ENCODE data around the gene FHAD1. TPM values are rescaled to one million over a fixed set of nuclear protein-coding genes. Genes with fewer than 3 reads are reported as not detected.
"Not testable (repeated sequence)": the region's sequence is repeated elsewhere in the genome, so short reads cannot be mapped to it uniquely, and the experiment has no call there.

FHAD1 gene
- total and polyA plus RNA-seq, 10 of the 15 experiments (the other 5 are each of a cell fraction or from before 2014, with no cell fraction given) = 0.09 to 1.0 (median 0.32) TPM; not detected in 2

DNA sequence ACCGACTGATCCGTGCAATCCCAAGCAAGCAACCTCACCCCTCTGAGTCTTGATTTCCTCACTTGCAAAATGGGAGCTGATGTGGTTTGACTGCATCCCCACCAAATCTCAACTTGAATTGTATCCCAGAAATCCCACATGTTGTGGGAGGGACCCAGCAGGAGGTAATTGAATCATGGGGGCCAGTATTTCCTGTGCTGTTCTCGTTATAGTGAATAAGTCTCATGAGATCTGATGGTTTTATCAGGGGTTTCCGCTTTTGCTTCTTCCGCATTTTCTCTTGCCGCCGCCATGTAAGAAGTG lies 58.4 kb downstream of the FHAD1 start:
- Histone ChIP-seq H2AFZ (ENCODE audit: control insufficient read depth, low read depth, low read length) (no peak overlapping the region), H3K27ac (ENCODE audit: control insufficient read depth, insufficient read depth) (no peak overlapping the region), H3K9ac (ENCODE audit: control insufficient read depth, insufficient read depth, low read length) (no peak overlapping the region), H3K4me3 (no peak overlapping the region), H3K27me3 (replicated peaks in 1 of 2; ENCODE audit: control insufficient read depth in 2 of 2, insufficient read depth in 2 of 2, low read length in 1 of 2) (no peaks in the 10 kb centered on the region; a peak in 1 of 4 replicates), H4K20me1 (ENCODE audit: control insufficient read depth, insufficient read depth) (no peaks in the 10 kb centered on the region; the same call in 1 of the 2 replicates), H3K79me2 (ENCODE audit: control insufficient read depth, insufficient read depth, low read length) (no peaks in the 10 kb centered on the region), H3K4me1 (ENCODE audit: control insufficient read depth, insufficient read depth, low read length) (no peaks in the 10 kb centered on the region), H3K4me2 (ENCODE audit: control insufficient read depth, insufficient read depth) (no peak overlapping the region), H3K9me3 (replicated peaks; ENCODE audit: control insufficient read depth, insufficient read depth, low read length) (no peaks in the 10 kb centered on the region), H3K36me3 (ENCODE audit: control insufficient read depth in 2 of 2, insufficient read depth in 2 of 2, low read length in 1 of 2) (no peaks in the 10 kb centered on the region)
- no peak for DNase-seq (ENCODE audit: low read depth, low spot score)
- FAIRE-seq = no peak
- no peak for ATAC-seq
- intact Hi-C loops (cut with micrococcal nuclease; ENCODE audit: unreplicated experiment) (no loop called here), in situ Hi-C loops (cut with MboI) (loop anchor here (10.0 kb wide), 1 partner anchor 181 kb away; no protein-coding TSS in a partner anchor)
- RAD21 ChIA-PET (ENCODE audit: unreplicated experiment) = interaction anchor here (1.3 to 2.9 kb wide), 3 partner anchors 14 to 177 kb away, joined by 3 to 33 read pairs (median 5); no protein-coding TSS in a partner anchor
- CTCF ChIA-PET = interaction anchor here (0.6 to 7.4 kb wide), 14 partner anchors 14 to 259 kb away, joined by 3 to 105 read pairs (median 5); no protein-coding TSS in a partner anchor
- POLR2A ChIA-PET = no interaction called here
- SMC1A ChIA-PET (ENCODE audit: uncharacterized antibody, unreplicated experiment) = interaction anchor here (0.6 to 4.0 kb wide), 8 partner anchors 34 to 207 kb away, joined by 3 to 37 read pairs (median 6); no protein-coding TSS in a partner anchor
- no TSS peak for BruUV-seq (replicated peaks)
- TF ChIP-seq, protein P1, sequence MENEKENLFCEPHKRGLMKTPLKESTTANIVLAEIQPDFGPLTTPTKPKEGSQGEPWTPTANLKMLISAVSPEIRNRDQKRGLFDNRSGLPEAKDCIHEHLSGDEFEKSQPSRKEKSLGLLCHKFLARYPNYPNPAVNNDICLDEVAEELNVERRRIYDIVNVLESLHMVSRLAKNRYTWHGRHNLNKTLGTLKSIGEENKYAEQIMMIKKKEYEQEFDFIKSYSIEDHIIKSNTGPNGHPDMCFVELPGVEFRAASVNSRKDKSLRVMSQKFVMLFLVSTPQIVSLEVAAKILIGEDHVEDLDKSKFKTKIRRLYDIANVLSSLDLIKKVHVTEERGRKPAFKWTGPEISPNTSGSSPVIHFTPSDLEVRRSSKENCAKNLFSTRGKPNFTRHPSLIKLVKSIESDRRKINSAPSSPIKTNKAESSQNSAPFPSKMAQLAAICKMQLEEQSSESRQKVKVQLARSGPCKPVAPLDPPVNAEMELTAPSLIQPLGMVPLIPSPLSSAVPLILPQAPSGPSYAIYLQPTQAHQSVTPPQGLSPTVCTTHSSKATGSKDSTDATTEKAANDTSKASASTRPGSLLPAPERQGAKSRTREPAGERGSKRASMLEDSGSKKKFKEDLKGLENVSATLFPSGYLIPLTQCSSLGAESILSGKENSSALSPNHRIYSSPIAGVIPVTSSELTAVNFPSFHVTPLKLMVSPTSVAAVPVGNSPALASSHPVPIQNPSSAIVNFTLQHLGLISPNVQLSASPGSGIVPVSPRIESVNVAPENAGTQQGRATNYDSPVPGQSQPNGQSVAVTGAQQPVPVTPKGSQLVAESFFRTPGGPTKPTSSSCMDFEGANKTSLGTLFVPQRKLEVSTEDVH (IDR thresholded peaks at IDR 0.05; ENCODE audit: low read depth, partially characterized antibody) = no peak
- no peak for TF ChIP-seq ELK1 (IDR thresholded peaks at IDR 0.05; ENCODE audit: low read depth, low read length)
- no peak for TF ChIP-seq RBBP5 (conservative IDR thresholded peaks at IDR 0.05)
- no peak for TF ChIP-seq NKRF (conservative IDR thresholded peaks at IDR 0.05)
- TF ChIP-seq MLLT1 (IDR thresholded peaks at IDR 0.05) = no peak
- 41% methylated on average over 7 of the region's 7 CpGs for WGBS (ENCODE audit: insufficient coverage, insufficient replicate concordance, low lambda C conversion rate, missing lambda C conversion rate)

DNA sequence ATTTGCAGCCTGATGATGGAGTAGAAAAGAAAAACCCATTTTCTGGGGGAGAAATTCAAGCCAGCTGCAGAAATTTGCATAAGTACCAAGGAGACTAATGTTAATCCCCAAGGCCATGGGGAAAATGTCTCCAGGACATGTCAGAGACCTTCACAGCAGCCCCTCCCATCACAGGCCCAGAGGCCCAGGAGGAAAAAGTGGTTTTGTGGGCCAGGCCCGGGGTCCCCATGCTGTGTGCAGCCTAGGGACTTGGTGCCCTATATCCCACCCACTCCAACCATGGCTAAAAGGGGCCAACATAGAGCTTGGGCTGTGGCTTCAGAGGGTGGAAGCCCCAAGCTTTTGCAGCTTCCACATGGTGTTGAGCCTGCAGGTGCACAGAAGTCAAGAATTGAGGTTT lies 59.3 kb downstream of the FHAD1 start:
- not testable (repeated sequence) for BruUV-seq (replicated peaks)

More for the DNA sequence above, 59.3 kb downstream of the FHAD1 start:
- ChIA-PET RAD21 (ENCODE audit: unreplicated experiment) (interaction anchor here (1.0 to 1.2 kb wide), 2 partner anchors 14 to 178 kb away, joined by 3 read pairs; no protein-coding TSS in a partner anchor), CTCF (interaction anchor here (1.2 to 1.3 kb wide), 2 partner anchors 26 to 178 kb away, joined by 3 to 7 read pairs; no protein-coding TSS in a partner anchor), SMC1A (ENCODE audit: uncharacterized antibody, unreplicated experiment) (interaction anchor here (1.1 to 4.0 kb wide), 2 partner anchors 14 to 178 kb away, joined by 3 to 37 read pairs; no protein-coding TSS in a partner anchor)
- ATAC-seq; H3K27ac ChIP-seq (ENCODE audit: control insufficient read depth, insufficient read depth); H2AFZ ChIP-seq (ENCODE audit: control insufficient read depth, low read depth, low read length); DNase-seq (ENCODE audit: low read depth, low spot score); H3K4me3 ChIP-seq; H4K20me1 ChIP-seq (ENCODE audit: control insufficient read depth, insufficient read depth); H3K9me3 ChIP-seq (replicated peaks; ENCODE audit: control insufficient read depth, insufficient read depth, low read length); H3K4me1 ChIP-seq (ENCODE audit: control insufficient read depth, insufficient read depth, low read length); intact Hi-C loops (cut with micrococcal nuclease; ENCODE audit: unreplicated experiment); H3K9ac ChIP-seq (ENCODE audit: control insufficient read depth, insufficient read depth, low read length); H3K36me3 ChIP-seq (ENCODE audit: control insufficient read depth in 2 of 2, insufficient read depth in 2 of 2, low read length in 1 of 2); H3K79me2 ChIP-seq (ENCODE audit: control insufficient read depth, insufficient read depth, low read length); H3K4me2 ChIP-seq (ENCODE audit: control insufficient read depth, insufficient read depth); POLR2A ChIA-PET; FAIRE-seq; H3K27me3 ChIP-seq (replicated peaks in 1 of 2; ENCODE audit: control insufficient read depth in 2 of 2, insufficient read depth in 2 of 2, low read length in 1 of 2): not testable (repeated sequence)
- in situ Hi-C loops (cut with MboI) = loop anchor here (10.0 kb wide), 1 partner anchor 182 kb away; no protein-coding TSS in a partner anchor
- 0% methylated on average over 1 of the region's 1 CpG for WGBS (ENCODE audit: insufficient coverage, insufficient replicate concordance, low lambda C conversion rate, missing lambda C conversion rate)
